ENCODE measurements around the gene LRCOL1. TPM values are rescaled to one million over a fixed set of nuclear protein-coding genes. Genes with fewer than 3 reads are reported as not detected.

The LRCOL1 gene
- polyA plus RNA-seq, 3 donors = not detected

DNA sequence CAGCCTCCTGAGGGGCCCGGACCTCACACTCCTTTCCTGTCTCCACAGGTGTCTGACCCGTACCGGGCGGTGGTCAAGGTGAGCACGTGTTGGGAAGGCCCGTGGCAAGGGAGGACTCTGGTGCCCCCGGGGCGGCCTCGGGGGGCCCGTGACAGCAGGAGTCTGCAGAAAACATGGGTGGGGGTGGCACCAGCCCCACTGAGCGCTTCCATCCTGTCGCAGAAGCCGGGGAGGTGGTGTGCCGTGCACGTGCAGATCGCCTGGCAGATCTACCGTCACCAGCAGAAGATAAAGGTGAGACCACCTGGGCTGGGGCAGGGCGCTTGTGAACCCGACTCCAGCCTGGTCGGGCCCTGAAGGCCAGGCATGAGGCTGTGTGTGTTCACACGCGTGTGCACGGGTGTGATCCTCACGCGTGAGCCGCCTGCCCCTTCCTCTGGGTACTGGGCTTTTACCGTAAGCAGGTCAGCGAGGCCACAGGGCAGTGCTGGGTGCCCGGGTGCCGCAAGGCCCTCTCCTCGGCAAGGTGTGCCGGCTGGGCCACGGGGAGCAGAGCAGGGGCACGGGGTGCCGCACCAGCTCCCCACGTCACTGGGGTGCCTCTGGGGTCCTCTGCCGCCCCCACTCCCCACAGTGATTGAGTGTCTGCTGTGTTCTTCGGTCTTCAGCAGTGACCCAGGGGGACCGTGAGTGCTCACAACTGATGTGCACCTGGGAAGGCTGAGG lies 35.9 kb downstream of the LRCOL1 start:
- no peak overlapping the region for H3K27ac Mint-ChIP-seq
- H3K4me1 Mint-ChIP-seq = no peaks in the 10 kb centered on the region
- peaks cover 51 to 55% of the 10 kb centered on the region in 2 donors for H3K36me3 ChIP-seq (replicated peaks in 1 of 2; ENCODE audit: control insufficient read depth in 1 of 2, insufficient read depth in 2 of 2, low read length in 2 of 2)
- no peak for DNase-seq
- H3K4me3 ChIP-seq (replicated peaks in 1 of 3; ENCODE audit: low read depth in 2 of 3, low read length in 3 of 3) = no peak overlapping the region
- no peaks in the 10 kb centered on the region for H3K9me3 ChIP-seq (replicated peaks in 1 of 2; ENCODE audit: control insufficient read depth in 1 of 2, insufficient read depth in 1 of 2, low read length in 2 of 2)
- no peaks in the 10 kb centered on the region for H3K9me3 Mint-ChIP-seq
- peaks cover 29 to 58% of the 10 kb centered on the region in 2 donors for H3K36me3 Mint-ChIP-seq
- H3K79me2 ChIP-seq (ENCODE audit: insufficient read depth, low read length) = no peaks in the 10 kb centered on the region
- peaks cover 0 to 1% (median 0%) of the 10 kb centered on the region in 3 donors for H3K27me3 Mint-ChIP-seq (ENCODE audit: low read depth in 3 of 3)
- intact Hi-C loops (cut with micrococcal nuclease) = no loop called here
- H3K9ac ChIP-seq (ENCODE audit: insufficient read depth, low read length, poor library complexity, severe bottlenecking) = no peak overlapping the region
- no peak overlapping the region for H3K4me2 ChIP-seq (replicated peaks; ENCODE audit: extremely low read depth, low read length, poor library complexity, severe bottlenecking)
- H3K27me3 ChIP-seq (ENCODE audit: control insufficient read depth in 2 of 2, insufficient read depth in 2 of 2, low read length in 2 of 2) = no peaks in the 10 kb centered on the region
- H3K27ac ChIP-seq (ENCODE audit: low read depth in 1 of 2, low read length in 2 of 2) = no peak overlapping the region
- TF ChIP-seq, protein P1, sequence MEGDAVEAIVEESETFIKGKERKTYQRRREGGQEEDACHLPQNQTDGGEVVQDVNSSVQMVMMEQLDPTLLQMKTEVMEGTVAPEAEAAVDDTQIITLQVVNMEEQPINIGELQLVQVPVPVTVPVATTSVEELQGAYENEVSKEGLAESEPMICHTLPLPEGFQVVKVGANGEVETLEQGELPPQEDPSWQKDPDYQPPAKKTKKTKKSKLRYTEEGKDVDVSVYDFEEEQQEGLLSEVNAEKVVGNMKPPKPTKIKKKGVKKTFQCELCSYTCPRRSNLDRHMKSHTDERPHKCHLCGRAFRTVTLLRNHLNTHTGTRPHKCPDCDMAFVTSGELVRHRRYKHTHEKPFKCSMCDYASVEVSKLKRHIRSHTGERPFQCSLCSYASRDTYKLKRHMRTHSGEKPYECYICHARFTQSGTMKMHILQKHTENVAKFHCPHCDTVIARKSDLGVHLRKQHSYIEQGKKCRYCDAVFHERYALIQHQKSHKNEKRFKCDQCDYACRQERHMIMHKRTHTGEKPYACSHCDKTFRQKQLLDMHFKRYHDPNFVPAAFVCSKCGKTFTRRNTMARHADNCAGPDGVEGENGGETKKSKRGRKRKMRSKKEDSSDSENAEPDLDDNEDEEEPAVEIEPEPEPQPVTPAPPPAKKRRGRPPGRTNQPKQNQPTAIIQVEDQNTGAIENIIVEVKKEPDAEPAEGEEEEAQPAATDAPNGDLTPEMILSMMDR (IDR thresholded peaks at IDR 0.05) = no peak
- WGBS (ENCODE audit: insufficient coverage) = 97% methylated on average over 30 of the region's 39 CpGs
- no peaks in the 10 kb centered on the region for H3K4me1 ChIP-seq (ENCODE audit: control insufficient read depth in 1 of 2, insufficient read depth in 2 of 2, low read length in 2 of 2)
- no peak overlapping the region for H2AFZ ChIP-seq (ENCODE audit: insufficient read depth, low read depth, low read length, poor library complexity, severe bottlenecking)
- H4K20me1 ChIP-seq (ENCODE audit: insufficient read depth, low read length) = no peaks in the 10 kb centered on the region
- no peak overlapping the region for H3K4me3 Mint-ChIP-seq

GRCh38 chr12:132572801-132573760 lies 37.3 kb downstream of the LRCOL1 start:
- Mint-ChIP-seq H3K36me3 (peaks cover 28 to 55% of the 10 kb centered on the region in 2 donors), H3K27ac (no peak overlapping the region), H3K4me3 (no peak overlapping the region), H3K4me1 (no peaks in the 10 kb centered on the region), H3K9me3 (no peaks in the 10 kb centered on the region), H3K27me3 (ENCODE audit: low read depth in 3 of 3) (peaks cover 0 to 1% (median 0%) of the 10 kb centered on the region in 3 donors)
- Histone ChIP-seq H3K36me3 (replicated peaks in 1 of 2; ENCODE audit: control insufficient read depth in 1 of 2, insufficient read depth in 2 of 2, low read length in 2 of 2) (peaks cover 48 to 49% of the 10 kb centered on the region in 2 donors), H3K9me3 (replicated peaks in 1 of 2; ENCODE audit: control insufficient read depth in 1 of 2, insufficient read depth in 1 of 2, low read length in 2 of 2) (no peaks in the 10 kb centered on the region), H3K4me3 (replicated peaks in 1 of 3; ENCODE audit: low read depth in 2 of 3, low read length in 3 of 3) (no peak overlapping the region), H3K27me3 (ENCODE audit: control insufficient read depth in 2 of 2, insufficient read depth in 2 of 2, low read length in 2 of 2) (no peaks in the 10 kb centered on the region), H4K20me1 (ENCODE audit: insufficient read depth, low read length) (no peaks in the 10 kb centered on the region), H3K4me1 (ENCODE audit: control insufficient read depth in 1 of 2, insufficient read depth in 2 of 2, low read length in 2 of 2) (no peaks in the 10 kb centered on the region), H3K79me2 (ENCODE audit: insufficient read depth, low read length) (no peaks in the 10 kb centered on the region), H3K4me2 (replicated peaks; ENCODE audit: extremely low read depth, low read length, poor library complexity, severe bottlenecking) (no peak overlapping the region), H2AFZ (ENCODE audit: insufficient read depth, low read depth, low read length, poor library complexity, severe bottlenecking) (no peak overlapping the region), H3K9ac (ENCODE audit: insufficient read depth, low read length, poor library complexity, severe bottlenecking) (no peak overlapping the region), H3K27ac (ENCODE audit: low read depth in 1 of 2, low read length in 2 of 2) (no peak overlapping the region)
- TF ChIP-seq, protein P1 (IDR thresholded peaks at IDR 0.05) = no peak
- DNase-seq = no peak
- 98% methylated on average over 34 of the region's 36 CpGs for WGBS (ENCODE audit: insufficient coverage)
- intact Hi-C loops (cut with micrococcal nuclease) = no loop called here
